ENCODE results near the gene POLDIP3. TPM values are rescaled to one million over a fixed set of nuclear protein-coding genes. Genes with fewer than 3 reads are reported as not detected.
"Not testable (repeated sequence)": the region's sequence is repeated elsewhere in the genome, so short reads cannot be mapped to it uniquely, and the experiment has no call there.

The POLDIP3 gene
- polyA plus RNA-seq, 1 donor: 57.4 TPM

- Histone ChIP-seq H3K4me3 (ENCODE audit: low read length) (no peak overlapping the region), H3K36me3 (ENCODE audit: control insufficient read depth, insufficient read depth, low read length) (peaks cover 50% of the 10 kb centered on the region), H3K27ac (ENCODE audit: low read length) (no peak overlapping the region), H3K9me3 (ENCODE audit: control insufficient read depth, low read depth, low read length) (peaks cover 9% of the 10 kb centered on the region), H3K27me3 (ENCODE audit: control insufficient read depth, insufficient read depth, low read length) (no peaks in the 10 kb centered on the region), H3K4me1 (ENCODE audit: control insufficient read depth, insufficient read depth, low read length) (peaks cover 17% of the 10 kb centered on the region)
- no peak for DNase-seq
- 100% methylated on average over 1 of the region's 11 CpGs for WGBS (ENCODE audit: insufficient coverage, low lambda C conversion rate)
Observed at GRCh38 chr22:42608136-42608822, 6.4 kb downstream of the POLDIP3 start.

GRCh38 chr22:42607641-42608040, 7.0 kb downstream of the POLDIP3 start:
- Histone ChIP-seq H3K4me1 (ENCODE audit: control insufficient read depth, insufficient read depth, low read length) (peaks cover 12% of the 10 kb centered on the region), H3K36me3 (ENCODE audit: control insufficient read depth, insufficient read depth, low read length) (peaks cover 55% of the 10 kb centered on the region)
- not testable (repeated sequence) for H3K27ac ChIP-seq (ENCODE audit: low read length); DNase-seq; H3K27me3 ChIP-seq (ENCODE audit: control insufficient read depth, insufficient read depth, low read length); H3K9me3 ChIP-seq (ENCODE audit: control insufficient read depth, low read depth, low read length); H3K4me3 ChIP-seq (ENCODE audit: low read length)
- 100% methylated on average over 2 of the region's 31 CpGs for WGBS (ENCODE audit: insufficient coverage, low lambda C conversion rate)

GRCh38 chr22:42604403-42604802, 10.3 kb downstream of the POLDIP3 start:
- peaks cover 9% of the 10 kb centered on the region for H3K9me3 ChIP-seq (ENCODE audit: control insufficient read depth, low read depth, low read length)
- no peaks in the 10 kb centered on the region for H3K27me3 ChIP-seq (ENCODE audit: control insufficient read depth, insufficient read depth, low read length)
- no CpG with 5 or more reads among the region's 3 CpGs for WGBS (ENCODE audit: insufficient coverage, low lambda C conversion rate)
- H3K4me3 ChIP-seq (ENCODE audit: low read length): no peak overlapping the region
- DNase-seq: no peak
- peaks cover 66% of the 10 kb centered on the region for H3K36me3 ChIP-seq (ENCODE audit: control insufficient read depth, insufficient read depth, low read length)
- H3K27ac ChIP-seq (ENCODE audit: low read length): no peak overlapping the region
- no peaks in the 10 kb centered on the region for H3K4me1 ChIP-seq (ENCODE audit: control insufficient read depth, insufficient read depth, low read length)

DNA sequence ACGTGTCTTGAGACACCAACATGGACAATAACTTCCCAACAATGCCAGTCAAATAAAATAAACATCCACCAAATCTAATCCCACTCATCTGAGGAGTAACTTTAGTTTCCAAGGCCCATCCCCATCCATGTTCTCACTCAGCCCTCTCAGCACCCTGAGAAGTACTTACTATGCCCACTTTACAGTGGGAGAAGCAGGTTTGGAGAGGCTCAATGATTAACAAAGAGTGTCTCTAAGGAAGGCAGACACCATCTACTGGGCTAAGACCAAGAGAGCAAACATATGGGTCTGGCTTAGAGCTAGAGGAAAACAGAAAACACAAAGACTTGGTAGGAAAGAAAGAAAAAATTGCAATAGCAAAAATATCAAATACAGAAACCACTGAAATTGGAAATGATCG, 11.3 kb downstream of the POLDIP3 start:
- H3K36me3 ChIP-seq (ENCODE audit: control insufficient read depth, insufficient read depth, low read length): peaks cover 66% of the 10 kb centered on the region
- H3K4me1 ChIP-seq (ENCODE audit: control insufficient read depth, insufficient read depth, low read length): no peaks in the 10 kb centered on the region
- H3K27ac ChIP-seq (ENCODE audit: low read length): no peak overlapping the region
- H3K9me3 ChIP-seq (ENCODE audit: control insufficient read depth, low read depth, low read length): peaks cover 9% of the 10 kb centered on the region
- no peak for DNase-seq
- no peaks in the 10 kb centered on the region for H3K27me3 ChIP-seq (ENCODE audit: control insufficient read depth, insufficient read depth, low read length)
- no peak overlapping the region for H3K4me3 ChIP-seq (ENCODE audit: low read length)
- 71% methylated on average over 1 of the region's 2 CpGs for WGBS (ENCODE audit: insufficient coverage, low lambda C conversion rate)

- H3K4me1 ChIP-seq (ENCODE audit: control insufficient read depth, insufficient read depth, low read length): no peaks in the 10 kb centered on the region
- no peak overlapping the region for H3K27ac ChIP-seq (ENCODE audit: low read length)
- WGBS (ENCODE audit: insufficient coverage, low lambda C conversion rate): no CpG with 5 or more reads among the region's 2 CpGs
- no peak overlapping the region for H3K4me3 ChIP-seq (ENCODE audit: low read length)
- H3K27me3 ChIP-seq (ENCODE audit: control insufficient read depth, insufficient read depth, low read length): no peaks in the 10 kb centered on the region
- no peak for DNase-seq
- H3K36me3 ChIP-seq (ENCODE audit: control insufficient read depth, insufficient read depth, low read length): peaks cover 68% of the 10 kb centered on the region
- H3K9me3 ChIP-seq (ENCODE audit: control insufficient read depth, low read depth, low read length): peaks cover 4% of the 10 kb centered on the region
Observed at GRCh38 chr22:42602470-42602869, 12.2 kb downstream of the POLDIP3 start.

DNA sequence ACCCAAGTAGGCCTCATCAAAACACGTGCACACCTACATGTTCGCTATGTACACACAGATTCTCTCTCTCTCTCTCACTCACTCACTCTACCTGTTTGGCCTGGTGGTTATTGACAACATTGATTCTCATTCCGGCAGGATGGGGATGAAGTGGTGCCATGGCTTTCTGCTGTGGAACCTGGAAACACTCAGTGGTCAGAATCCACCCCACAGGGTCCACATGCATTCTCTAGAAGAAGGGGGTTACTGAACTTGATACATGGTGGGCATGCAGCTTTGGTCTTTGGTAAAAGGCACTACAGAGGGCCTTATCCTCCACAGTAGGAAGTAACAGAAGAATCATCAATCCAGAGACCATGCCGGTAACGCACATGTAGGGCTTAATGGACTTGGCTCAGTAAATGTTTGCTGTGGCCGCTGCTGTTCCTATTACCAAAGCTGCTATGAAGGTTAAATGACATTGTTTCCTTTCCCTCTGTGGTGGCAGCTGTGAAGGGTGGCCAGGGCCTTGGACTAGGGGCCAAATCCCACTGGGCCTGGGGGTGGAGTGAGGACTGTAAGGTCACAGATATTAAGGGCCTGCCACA, 12.7 kb downstream of the POLDIP3 start:
- H3K4me1 ChIP-seq (ENCODE audit: control insufficient read depth, insufficient read depth, low read length): no peaks in the 10 kb centered on the region
- no peak overlapping the region for H3K27ac ChIP-seq (ENCODE audit: low read length)
- no peak overlapping the region for H3K4me3 ChIP-seq (ENCODE audit: low read length)
- H3K27me3 ChIP-seq (ENCODE audit: control insufficient read depth, insufficient read depth, low read length): no peaks in the 10 kb centered on the region
- H3K9me3 ChIP-seq (ENCODE audit: control insufficient read depth, low read depth, low read length): no peaks in the 10 kb centered on the region
- no CpG with 5 or more reads among the region's 6 CpGs for WGBS (ENCODE audit: insufficient coverage, low lambda C conversion rate)
- DNase-seq: no peak
- peaks cover 73% of the 10 kb centered on the region for H3K36me3 ChIP-seq (ENCODE audit: control insufficient read depth, insufficient read depth, low read length)

- Histone ChIP-seq H3K4me1 (ENCODE audit: control insufficient read depth, insufficient read depth, low read length) (no peaks in the 10 kb centered on the region), H3K4me3 (ENCODE audit: low read length) (no peak overlapping the region), H3K36me3 (ENCODE audit: control insufficient read depth, insufficient read depth, low read length) (peaks cover 86% of the 10 kb centered on the region), H3K9me3 (ENCODE audit: control insufficient read depth, low read depth, low read length) (no peaks in the 10 kb centered on the region), H3K27me3 (ENCODE audit: control insufficient read depth, insufficient read depth, low read length) (no peaks in the 10 kb centered on the region), H3K27ac (ENCODE audit: low read length) (no peak overlapping the region)
- DNase-seq: no peak
- WGBS (ENCODE audit: insufficient coverage, low lambda C conversion rate): no CpG with 5 or more reads among the region's 11 CpGs
Observed at GRCh38 chr22:42596863-42597530, 17.7 kb downstream of the POLDIP3 start.

GRCh38 chr22:42596336-42596735, 18.3 kb downstream of the POLDIP3 start:
- H3K27me3 ChIP-seq (ENCODE audit: control insufficient read depth, insufficient read depth, low read length): no peaks in the 10 kb centered on the region
- H3K4me1 ChIP-seq (ENCODE audit: control insufficient read depth, insufficient read depth, low read length): no peaks in the 10 kb centered on the region
- no peak for DNase-seq
- no CpG with 5 or more reads among the region's 5 CpGs for WGBS (ENCODE audit: insufficient coverage, low lambda C conversion rate)
- no peak overlapping the region for H3K27ac ChIP-seq (ENCODE audit: low read length)
- H3K9me3 ChIP-seq (ENCODE audit: control insufficient read depth, low read depth, low read length): no peaks in the 10 kb centered on the region
- peaks cover 86% of the 10 kb centered on the region for H3K36me3 ChIP-seq (ENCODE audit: control insufficient read depth, insufficient read depth, low read length)
- H3K4me3 ChIP-seq (ENCODE audit: low read length): no peak overlapping the region

GRCh38 chr22:42595434-42595833, 19.2 kb downstream of the POLDIP3 start:
- Histone ChIP-seq H3K27ac (ENCODE audit: low read length) (no peak overlapping the region), H3K4me3 (ENCODE audit: low read length) (no peak overlapping the region), H3K4me1 (ENCODE audit: control insufficient read depth, insufficient read depth, low read length) (no peaks in the 10 kb centered on the region), H3K27me3 (ENCODE audit: control insufficient read depth, insufficient read depth, low read length) (no peaks in the 10 kb centered on the region), H3K9me3 (ENCODE audit: control insufficient read depth, low read depth, low read length) (no peaks in the 10 kb centered on the region), H3K36me3 (ENCODE audit: control insufficient read depth, insufficient read depth, low read length) (peaks cover 84% of the 10 kb centered on the region)
- WGBS (ENCODE audit: insufficient coverage, low lambda C conversion rate): no CpG with 5 or more reads among the region's 3 CpGs
- DNase-seq: no peak

GRCh38 chr22:42591987-42592386, 22.7 kb downstream of the POLDIP3 start:
- Histone ChIP-seq H3K27ac (ENCODE audit: low read length) (no peak overlapping the region), H3K4me1 (ENCODE audit: control insufficient read depth, insufficient read depth, low read length) (no peaks in the 10 kb centered on the region), H3K36me3 (ENCODE audit: control insufficient read depth, insufficient read depth, low read length) (peaks cover 83% of the 10 kb centered on the region), H3K4me3 (ENCODE audit: low read length) (no peak overlapping the region), H3K27me3 (ENCODE audit: control insufficient read depth, insufficient read depth, low read length) (no peaks in the 10 kb centered on the region), H3K9me3 (ENCODE audit: control insufficient read depth, low read depth, low read length) (no peaks in the 10 kb centered on the region)
- no CpG with 5 or more reads among the region's 12 CpGs for WGBS (ENCODE audit: insufficient coverage, low lambda C conversion rate)
- DNase-seq: no peak
